HepG2 (cell line): ENCODE measurements around the gene USF1. TPM values are rescaled to one million over a fixed set of nuclear protein-coding genes. Genes with fewer than 3 reads are reported as not detected.

ENCODE experiments used
- ATAC-seq: fragments of 200-7000 bp; cut with Tn5 transposase; 3 replicates; pipeline ENCODE4 v1.9.1; 2020; ENCODE audit warnings: mild to moderate bottlenecking, moderate library complexity
- BruUV-seq: library from RNA; stranded (reverse); fragments of 400-500 nt; replicated peaks from 2 replicates; lab custom pipeline; 2021; lab: Mats Ljungman, UMichigan
- CTCF ChIA-PET: fragments of 300-600 bp; formaldehyde crosslinking; extraction: SDS; loops from one replicate; lab custom pipeline; 2021; ENCODE audit warnings: low total read pairs, inconsistent platforms, low intra/inter-chr PET ratio; lab: Yijun Ruan, JAX
- POLR2A ChIA-PET: fragments of 350-600 bp; sonication (Branson Sonifier 250); formaldehyde crosslinking; loops from one replicate; lab custom pipeline; 2020; ENCODE audit warnings: antibody characterized with exemption, inconsistent platforms; lab: Yijun Ruan, JAX
- DNase-seq: peaks from one replicate; pipeline ENCODE4 v3.0.0-alpha.2; 2015; ENCODE audit warnings: low spot score
- FAIRE-seq: peaks from 3 replicates; lab custom pipeline; 2011; peaks lifted over from hg19 to GRCh38; lab: Jason Lieb, UNC
- H2AFZ ChIP-seq: one replicate; pipeline ENCODE4 v1.6.1; 2011; ENCODE audit warnings: low read length, inconsistent platforms
- H3K27ac ChIP-seq: fragments of 300-600 bp; 3 replicates; pipeline ENCODE4 v1.8.0; 2011; ENCODE audit warnings: mixed run types, mild to moderate bottlenecking, mixed read lengths, low read length, inconsistent platforms; ENCODE audit not compliant: insufficient read depth; ENCODE audit errors: extremely low read length
- H3K27me3 ChIP-seq, 2 experiments: fragments of 200-600 bp in 1 of 2; 2 replicates in 1 of 2; 3 replicates in 1 of 2; pipeline versions ENCODE4 v1.6.0 to v1.8.0; 2011; ENCODE audit warnings: low read length in 2 of 2, mild to moderate bottlenecking in 2 of 2, moderate library complexity in 2 of 2, inconsistent platforms in 1 of 2; ENCODE audit not compliant: insufficient read depth in 2 of 2, control insufficient read depth in 1 of 2
- H3K36me3 ChIP-seq, 2 experiments: fragments of 200-600 bp in 1 of 2; replicated peaks in 1 of 2; 2 replicates in 1 of 2; 3 replicates in 1 of 2; pipeline versions ENCODE4 v1.5.1 to v1.8.0; 2011; ENCODE audit warnings: low read length in 2 of 2, inconsistent platforms in 1 of 2; ENCODE audit not compliant: insufficient read depth in 2 of 2, control insufficient read depth in 1 of 2
- H3K4me1 ChIP-seq: 2 replicates; pipeline ENCODE4 v1.5.1; 2012; ENCODE audit warnings: low read length, inconsistent platforms; ENCODE audit not compliant: insufficient read depth
- H3K4me2 ChIP-seq: 2 replicates; pipeline ENCODE4 v1.6.0; 2011; ENCODE audit warnings: low read depth, low read length, inconsistent platforms
- H3K4me3 ChIP-seq, 3 experiments: fragments of 200-600 bp in 1 of 3; sonication (generic), shearing (Covaris generic) in 1 of 3; replicated peaks in 1 of 3; 2 replicates each; pipeline ENCODE4 v1.5.1; 2011 to 2016; ENCODE audit warnings: low read length in 3 of 3, inconsistent platforms in 2 of 3, low read depth in 2 of 3, mild to moderate bottlenecking in 2 of 3, control low read depth in 1 of 3, mixed read lengths in 1 of 3; ENCODE audit not compliant: insufficient read depth in 1 of 3
- H3K79me2 ChIP-seq: one replicate; pipeline ENCODE4 v1.6.1; 2011; ENCODE audit warnings: low read length, inconsistent platforms; ENCODE audit not compliant: insufficient read depth
- H3K9ac ChIP-seq: 2 replicates; pipeline ENCODE4 v1.6.0; 2011; ENCODE audit warnings: mild to moderate bottlenecking, low read depth, low read length, inconsistent platforms; ENCODE audit not compliant: insufficient read depth
- H3K9me3 ChIP-seq: 2 replicates; pipeline ENCODE4 v1.5.1; 2012; ENCODE audit warnings: mild to moderate bottlenecking, low read length
- H4K20me1 ChIP-seq: 2 replicates; pipeline ENCODE4 v1.6.0; 2011; ENCODE audit warnings: inconsistent platforms, mild to moderate bottlenecking, low read length, moderate library complexity; ENCODE audit not compliant: insufficient read depth
- IRF1 ChIP-seq: sonication (generic); formaldehyde crosslinking; IDR thresholded peaks from 2 replicates; pipeline ENCODE4 v1.4.0; 2020; ENCODE audit warnings: low read depth, mild to moderate bottlenecking, missing genetic modification reagents
- LRRFIP1 ChIP-seq: sonication (generic); formaldehyde crosslinking; conservative IDR thresholded peaks from 2 replicates; pipeline ENCODE4 v1.4.0; 2020; ENCODE audit warnings: missing genetic modification reagents
- REST ChIP-seq, 2 experiments: IDR thresholded peaks; 2 replicates each; pipeline ENCODE4 v1.6.1; 2011 to 2012; ENCODE audit warnings: low read length in 2 of 2, borderline replicate concordance in 1 of 2, low read depth in 1 of 2, mild to moderate bottlenecking in 1 of 2, moderate library complexity in 1 of 2
- TEAD2 ChIP-seq: sonication (generic); formaldehyde crosslinking; IDR thresholded peaks from 2 replicates; pipeline ENCODE4 v1.9.0; 2021; ENCODE audit warnings: missing genetic modification reagents
- ZFP37 ChIP-seq: sonication (generic); formaldehyde crosslinking; IDR thresholded peaks from 2 replicates; pipeline ENCODE4 v1.4.0; 2020; ENCODE audit warnings: missing genetic modification reagents, borderline replicate concordance
- ZNF580 ChIP-seq: IDR thresholded peaks from 2 replicates; pipeline ENCODE4 v1.6.1; 2016; ENCODE audit warnings: low read depth, borderline replicate concordance
- ZNF646 ChIP-seq: sonication (generic); formaldehyde crosslinking; IDR thresholded peaks from 2 replicates; pipeline ENCODE4 v1.9.0; 2021; ENCODE audit warnings: mild to moderate bottlenecking, missing genetic modification reagents
- WGBS: methylation state at CpG from one replicate; pipeline ENCODE4 v1.1.6; 2017; ENCODE audit warnings: low lambda C conversion rate; 5-methylcytosine and 5-hydroxymethylcytosine counted together
- in situ Hi-C: cut with HindIII; loops from 2 replicates; pipeline ENCODE4 v1.10.0; 2017; ENCODE audit warnings: low pct_unique_long_range_greater_than_20kb; ENCODE audit not compliant: extremely low pct_ligation_motif_present
- intact Hi-C: fragments of 100-400 bp; cut with micrococcal nuclease; formaldehyde crosslinking; loops from one replicate; pipeline ENCODE4 v1.10.0; 2022; ENCODE audit not compliant: unreplicated experiment
- polyA plus RNA-seq, 8 experiments: library from polyadenylated mRNA; depleted of rRNA in 3 of 8; stranded (reverse) in 7 of 8; unstranded in 1 of 8; fragments of >200 nt; fragmentation: Illumina TruSeq in 4 of 8; extraction: Trizol in 4 of 8; gene quantifications; 2 replicates each; pipeline versions ENCODE4 v1.2.1 to v1.2.3, GENCODE V29; 2011 to 2016; ENCODE audit warnings: low read depth in 4 of 8, missing spikeins in 1 of 8, mixed read lengths in 1 of 8; ENCODE audit not compliant: insufficient read depth in 1 of 8
- total RNA-seq, 5 experiments: library from RNA; depleted of rRNA; stranded (reverse); fragments of >200 nt; fragmentation: Illumina TruSeq; extraction: Trizol; gene quantifications; 2 replicates each; pipeline ENCODE4 v1.2.3, GENCODE V29; 2016; ENCODE audit warnings: low read depth in 1 of 5

USF1 gene
- total and polyA plus RNA-seq, 2 of the 13 experiments (the other 11 are each of a cell fraction or from before 2014, with no cell fraction given): 26.9 to 39.4 TPM

GRCh38 chr1:161044908-161045735 lies 655 bp downstream of the USF1 start:
- ATAC-seq (peak; percentile 86), DNase-seq (peak; percentile 79), FAIRE-seq (peak; percentile 60)
- Histone ChIP-seq H3K4me1 (peaks cover 18% of the 10 kb centered on the region), H3K79me2 (peaks cover 13% of the 10 kb centered on the region), H3K4me3 (peak overlapping the region; percentile 78 to 84 (median 79)), H3K9me3 (no peaks in the 10 kb centered on the region), H4K20me1 (no peaks in the 10 kb centered on the region), H3K36me3 (peaks cover 8 to 29% of the 10 kb centered on the region in 2 experiments), H3K9ac (peak overlapping the region; percentile 87), H3K27me3 (no peaks in the 10 kb centered on the region; a peak in 2 of 5 replicates), H2AFZ (no peak overlapping the region), H3K27ac (peak overlapping the region; percentile 94), H3K4me2 (peak overlapping the region; percentile 85)
- intact Hi-C loops (loop anchor here (2.0 kb wide), 1 partner anchor 48 kb away; no protein-coding TSS in a partner anchor), in situ Hi-C loops (no loop called here)
- ChIA-PET CTCF (no interaction called here), POLR2A (interaction anchor here (0.6 to 4.3 kb wide), 18 partner anchors 10 to 784 kb away, joined by 3 to 60 read pairs (median 4); partner anchors contain the start of genes APOA2, ARHGAP30, B4GALT3 and DEDD)
- BruUV-seq: TSS peak; percentile 87
- under 1% methylated on average over 17 of the region's 48 CpGs for WGBS
- no peak for TF ChIP-seq REST (IDR thresholded peaks at IDR 0.05; ENCODE audit: borderline replicate concordance in 1 of 2, low read depth in 1 of 2, low read length in 2 of 2)
- TF ChIP-seq ZFP37 (CRISPR knock-in tag): no peak
- peak; percentile 64; the same call in 1 of the 2 replicates for TF ChIP-seq IRF1
- TF ChIP-seq LRRFIP1 (CRISPR knock-in tag): no peak
- TF ChIP-seq ZNF580 (CRISPR knock-in tag): 0 out of 2 replicates have a peak, but pooled peaks have one; percentile 51
- TF ChIP-seq ZNF646: no peak
- no peak for TF ChIP-seq TEAD2
